Upper lobe of right lung (tissue), 1 donor: ENCODE data around the gene MYMX. TPM values are rescaled to one million over a fixed set of nuclear protein-coding genes. Genes with fewer than 3 reads are reported as not detected.

Experiments
- ATAC-seq: fragments of 200-7000 bp; cut with Tn5 transposase; one replicate; pipeline ENCODE4 v1.9.1; 2020; ENCODE audit warnings: mild to moderate bottlenecking, moderate library complexity
- DNase-seq: peaks from one replicate; pipeline ENCODE4 v3.0.0-alpha.2; 2020
- H3K27ac ChIP-seq: fragments of 200-600 bp; one replicate; pipeline ENCODE4 v1.8.0; 2022
- H3K27me3 ChIP-seq: fragments of 200-600 bp; one replicate; pipeline ENCODE4 v1.8.0; 2022; ENCODE audit warnings: mild to moderate bottlenecking
- H3K36me3 ChIP-seq: fragments of 200-600 bp; one replicate; pipeline ENCODE4 v1.8.0; 2022
- H3K4me1 ChIP-seq: fragments of 200-600 bp; one replicate; pipeline ENCODE4 v1.8.0; 2022
- H3K4me3 ChIP-seq: fragments of 200-600 bp; one replicate; pipeline ENCODE4 v1.8.0; 2022; ENCODE audit warnings: mild to moderate bottlenecking
- H3K9me3 ChIP-seq: fragments of 200-600 bp; one replicate; pipeline ENCODE4 v1.8.0; 2022
- CTCF ChIP-seq: fragments of 200-600 bp; IDR thresholded peaks from one replicate; pipeline ENCODE4 v1.8.0; 2022; ENCODE audit warnings: antibody characterized with exemption
- intact Hi-C: fragments of 100-400 bp; cut with DNase I; formaldehyde crosslinking; loops from one replicate; pipeline ENCODE4 v1.11.0; 2022
- long read RNA-seq: library from polyadenylated mRNA; unstranded; transcript quantifications from one replicate; pipeline ENCODE4 v2.0.0, GENCODE V29; 2021
- total RNA-seq: library from RNA; stranded (reverse); fragmentation: NEBNext Ultra II Directional; extraction: Animal tissue kit (Norgen Biotek cat#: 25700); gene quantifications from one replicate; pipeline ENCODE4 v1.2.1, GENCODE V29; 2021
- donor health status: DM: no; HTN: yes; CAD: no; lungs with severe emphysema.

MYMX gene
- 0.52 TPM for total RNA-seq
- long read RNA-seq: 0 reads

GRCh38 chr6:44216677-44217331, at the start of gene MYMX:
TSS of gene MYMX (plus strand) at chr6:44216926. CDS start at chr6:44217472, 546 bp downstream.
- H3K9me3 ChIP-seq: no peaks in the 10 kb centered on the region
- peaks cover 42% of the 10 kb centered on the region for H3K4me1 ChIP-seq
- H3K36me3 ChIP-seq: no peaks in the 10 kb centered on the region
- ATAC-seq: no peak
- H3K27ac ChIP-seq: peak within 1 kb of the TSS; percentile 84
- TF ChIP-seq CTCF: no peak
- H3K27me3 ChIP-seq: no peaks in the 10 kb centered on the region
- intact Hi-C loops: no loop called here
- DNase-seq: no peak
- no peak within 1 kb of the TSS for H3K4me3 ChIP-seq

- H3K27ac ChIP-seq: no peak overlapping the region
- TF ChIP-seq CTCF: no peak
- no peak overlapping the region for H3K4me3 ChIP-seq
- H3K9me3 ChIP-seq: no peaks in the 10 kb centered on the region
- peaks cover 3% of the 10 kb centered on the region for H3K27me3 ChIP-seq
- H3K4me1 ChIP-seq: no peaks in the 10 kb centered on the region
- ATAC-seq: no peak
- H3K36me3 ChIP-seq: no peaks in the 10 kb centered on the region
- intact Hi-C loops: no loop called here
- DNase-seq: no peak
Measured at GRCh38 chr6:44167567-44167966, 49.2 kb upstream of the MYMX start.

GRCh38 chr6:44169154-44169553, 47.6 kb upstream of the MYMX start:
- DNase-seq: no peak
- no peak for ATAC-seq
- intact Hi-C loops: no loop called here

GRCh38 chr6:44169886-44170570, 46.7 kb upstream of the MYMX start:
- TF ChIP-seq CTCF: no peak
- ATAC-seq: no peak
- intact Hi-C loops: no loop called here

More at GRCh38 chr6:44169154-44169553, 47.6 kb upstream of the MYMX start:
- H3K36me3 ChIP-seq: no peaks in the 10 kb centered on the region
- TF ChIP-seq CTCF: no peak
- no peak overlapping the region for H3K27ac ChIP-seq
- no peaks in the 10 kb centered on the region for H3K27me3 ChIP-seq
- no peaks in the 10 kb centered on the region for H3K9me3 ChIP-seq
- H3K4me1 ChIP-seq: peaks cover 5% of the 10 kb centered on the region
- no peak overlapping the region for H3K4me3 ChIP-seq

GRCh38 chr6:44171899-44172546, 44.7 kb upstream of the MYMX start:
- intact Hi-C loops: no loop called here
- DNase-seq (no peak), ATAC-seq (no peak)
- peaks cover 7% of the 10 kb centered on the region for H3K4me1 ChIP-seq
- TF ChIP-seq CTCF: no peak
- no peak overlapping the region for H3K27ac ChIP-seq
- no peaks in the 10 kb centered on the region for H3K9me3 ChIP-seq
- no peaks in the 10 kb centered on the region for H3K36me3 ChIP-seq
- no peaks in the 10 kb centered on the region for H3K27me3 ChIP-seq
- no peak overlapping the region for H3K4me3 ChIP-seq

More at GRCh38 chr6:44169886-44170570, 46.7 kb upstream of the MYMX start:
- H3K27me3 ChIP-seq: no peaks in the 10 kb centered on the region
- no peak overlapping the region for H3K27ac ChIP-seq
- no peaks in the 10 kb centered on the region for H3K36me3 ChIP-seq
- no peaks in the 10 kb centered on the region for H3K9me3 ChIP-seq
- peaks cover 5% of the 10 kb centered on the region for H3K4me1 ChIP-seq
- H3K4me3 ChIP-seq: no peak overlapping the region
- DNase-seq: no peak
